ENCODE measurements around the gene SPHK2.
A peak's percentile ranks its signal among the peaks of the same experiment; 100 is the strongest.

The SPHK2 gene

DNA sequence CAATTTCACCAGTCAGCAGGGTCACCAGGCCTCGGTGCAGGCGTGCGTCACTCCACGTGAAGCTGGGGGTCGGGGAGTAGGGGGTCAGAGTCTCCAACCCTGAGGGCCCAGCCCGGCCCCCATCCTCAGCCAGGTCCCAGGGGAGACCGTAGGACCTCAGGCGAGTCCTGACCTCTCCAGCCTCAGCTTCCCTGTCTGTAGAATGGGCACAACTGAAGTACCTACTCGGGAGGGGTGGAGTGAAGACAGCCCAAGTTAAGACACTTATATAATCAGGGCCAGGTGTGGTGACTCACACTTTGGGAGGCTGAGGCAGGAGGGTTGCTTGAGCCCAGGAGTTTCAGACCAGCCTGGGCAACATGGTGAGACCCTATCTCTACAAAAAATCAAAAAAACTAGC lies 15.5 kb upstream of the SPHK2 start:
- DNase-seq, result no peak

DNA sequence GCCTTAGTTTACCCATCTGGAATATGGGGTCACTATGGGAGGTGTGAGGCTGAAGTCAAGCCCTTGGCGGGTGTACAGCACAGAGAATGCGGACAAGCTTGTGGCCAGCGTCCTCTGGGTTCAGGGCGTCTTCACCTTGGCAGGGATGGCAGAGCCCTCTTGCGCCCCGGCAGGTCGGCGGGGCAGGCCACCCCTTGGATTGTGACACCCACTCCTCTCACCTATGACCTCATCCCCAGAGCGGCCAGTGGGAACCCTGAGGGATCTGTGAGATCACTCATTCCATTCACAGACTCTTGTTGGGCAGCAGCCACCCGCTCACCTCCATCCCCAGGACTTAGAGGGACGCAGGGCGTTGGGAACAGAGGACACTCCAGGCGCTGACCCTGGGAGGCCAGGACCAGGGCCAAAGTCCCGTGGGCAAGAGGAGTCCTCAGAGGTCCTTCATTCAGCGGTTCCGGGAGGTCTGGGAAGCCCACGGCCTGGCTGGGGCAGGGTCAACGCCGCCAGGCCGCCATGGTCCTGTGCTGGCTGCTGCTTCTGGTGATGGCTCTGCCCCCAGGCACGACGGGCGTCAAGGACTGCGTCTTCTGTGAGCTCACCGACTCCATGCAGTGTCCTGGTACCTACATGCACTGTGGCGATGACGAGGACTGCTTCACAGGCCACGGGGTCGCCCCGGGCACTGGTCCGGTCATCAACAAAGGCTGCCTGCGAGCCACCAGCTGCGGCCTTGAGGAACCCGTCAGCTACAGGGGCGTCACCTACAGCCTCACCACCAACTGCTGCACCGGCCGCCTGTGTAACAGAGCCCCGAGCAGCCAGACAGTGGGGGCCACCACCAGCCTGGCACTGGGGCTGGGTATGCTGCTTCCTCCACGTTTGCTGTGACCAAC lies 12.6 kb upstream of the SPHK2 start, which contains the start of gene SPACA4:
SPACA4 (plus strand) TSS at position 280 of the 896 bp plus-strand sequence; CDS start at position 517, 237 bp downstream.
- DNase-seq, result no peak

- no peak for DNase-seq
Observed at GRCh38 chr19:48607359-48607755, 11.9 kb upstream of the SPHK2 start.

DNA sequence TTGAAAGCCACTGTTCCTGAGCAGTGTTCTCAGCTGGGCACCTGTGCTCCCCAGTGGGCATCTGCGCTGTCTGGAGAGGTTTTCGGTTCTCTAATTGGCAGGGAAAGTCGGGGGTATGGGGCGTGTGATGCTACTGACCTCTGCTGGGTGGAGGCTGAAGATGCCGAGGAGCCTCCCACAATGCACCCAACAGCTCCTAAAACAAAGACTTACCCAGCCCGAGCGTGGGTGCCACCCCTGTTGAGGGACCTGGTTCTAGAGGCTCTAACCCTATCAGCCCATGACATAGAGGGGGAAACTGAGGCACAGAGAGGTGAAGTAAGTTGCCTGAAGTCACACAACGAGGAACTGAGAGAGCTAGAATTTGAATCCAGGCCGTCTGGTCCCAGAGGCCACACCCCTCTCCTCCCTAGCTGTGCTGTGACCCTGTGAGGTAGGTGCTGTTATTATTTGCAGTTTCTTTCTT lies 10.5 kb upstream of the SPHK2 start:
- no peak for DNase-seq

DNA sequence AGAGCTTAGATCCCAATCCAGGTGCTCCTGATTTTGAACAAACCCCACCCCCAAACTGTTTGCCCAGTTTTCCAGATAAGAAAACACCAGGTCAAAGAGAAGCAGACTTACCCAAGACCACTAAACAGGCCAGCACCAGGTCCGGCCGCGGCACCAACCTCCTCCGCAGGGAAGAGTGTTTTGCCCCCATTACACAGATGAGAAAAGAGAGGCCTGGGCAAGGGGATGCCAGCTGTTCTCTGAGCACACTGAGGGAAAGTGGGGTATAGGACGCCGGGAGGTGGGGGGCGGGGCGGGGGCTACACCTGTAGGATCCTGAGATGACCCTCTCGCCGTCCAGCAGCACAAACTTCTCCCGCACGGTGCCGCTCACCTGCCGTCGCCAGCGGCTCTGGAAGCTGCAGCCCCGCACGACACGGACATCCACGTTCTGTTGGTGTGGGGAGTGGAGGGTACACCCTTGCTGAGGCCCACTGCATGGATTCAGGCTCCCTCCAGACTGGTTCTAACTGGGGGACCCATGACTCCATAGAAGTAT lies 9.7 kb upstream of the SPHK2 start:
- no peak for DNase-seq

- no peak for DNase-seq
Observed at GRCh38 chr19:48611872-48612271, 7.4 kb upstream of the SPHK2 start.

GRCh38 chr19:48613024-48613851 lies 6.1 kb upstream of the SPHK2 start:
- DNase-seq, result no peak

DNA sequence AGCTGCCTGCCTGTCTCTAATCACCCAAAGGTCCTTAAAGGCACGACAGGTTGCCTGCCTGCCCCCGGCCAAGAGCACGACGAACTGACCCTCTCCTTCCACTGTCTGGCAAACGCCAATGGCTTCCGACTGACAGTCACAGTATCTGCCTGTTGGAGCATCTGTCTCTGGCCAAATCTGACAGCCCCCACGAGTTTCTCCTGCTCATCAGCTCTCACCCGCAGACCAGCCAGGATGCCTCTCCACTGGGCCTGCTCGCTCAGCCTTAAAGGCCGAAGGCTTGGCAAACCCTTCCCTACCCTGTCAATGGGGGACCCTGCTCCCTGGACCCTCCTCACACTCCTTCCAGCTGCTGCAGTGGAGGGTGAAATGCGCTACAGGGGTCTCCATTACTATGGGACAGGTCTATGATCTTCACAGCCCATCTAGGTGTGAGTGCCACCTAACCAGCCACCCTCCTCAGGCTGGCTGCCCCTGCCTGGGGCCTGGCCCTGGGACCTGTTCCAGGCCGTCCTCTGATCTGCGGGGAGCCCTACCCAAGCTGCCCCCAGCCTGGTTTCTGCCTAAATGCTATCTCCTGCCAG lies 5.4 kb upstream of the SPHK2 start:
- DNase-seq, result no peak

DNA sequence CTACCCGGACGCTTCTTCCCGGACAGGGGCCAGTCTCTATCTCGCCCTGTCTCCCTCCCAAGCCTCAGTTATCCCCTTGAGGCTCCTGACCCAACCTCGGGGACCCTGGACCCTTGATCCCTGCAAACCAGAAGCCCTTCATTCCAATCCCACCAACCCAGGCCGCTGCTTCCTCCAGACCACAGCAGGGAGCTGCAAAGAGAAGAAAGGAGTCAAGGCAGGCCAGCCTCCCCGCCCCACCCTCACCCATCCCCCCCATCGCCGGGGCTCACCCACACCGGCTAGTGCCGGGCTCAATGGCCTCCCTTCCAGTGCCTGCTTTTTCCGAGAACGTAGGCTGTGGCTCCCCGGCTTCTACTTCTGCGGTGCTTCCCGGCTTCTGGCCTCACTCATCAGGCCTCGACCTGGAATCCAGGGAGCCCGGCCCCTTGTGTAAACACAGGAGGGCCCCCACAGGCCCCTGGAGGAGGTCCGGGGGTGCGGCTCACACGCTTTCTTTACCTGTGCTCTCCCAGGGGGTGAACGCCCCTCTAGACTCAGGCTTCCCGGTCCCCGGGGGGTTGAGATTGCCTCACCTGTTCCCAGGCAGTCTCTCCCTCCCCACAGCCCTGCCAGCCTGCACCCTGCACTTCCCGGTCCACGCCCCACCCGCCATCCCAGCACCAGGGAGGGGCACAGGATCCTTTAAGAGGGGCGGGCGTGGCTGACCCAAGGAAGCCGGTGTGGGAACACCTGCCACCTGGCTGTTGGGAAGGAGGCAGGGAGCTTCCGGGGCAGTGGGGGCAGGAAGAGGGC lies 4.7 kb upstream of the SPHK2 start, which contains the start of gene FAM83E:
FAM83E (minus strand) TSS at position 641 of the 795 bp plus-strand sequence. CDS start 1,704 bp downstream, outside the sequence.
- no peak for DNase-seq

DNA sequence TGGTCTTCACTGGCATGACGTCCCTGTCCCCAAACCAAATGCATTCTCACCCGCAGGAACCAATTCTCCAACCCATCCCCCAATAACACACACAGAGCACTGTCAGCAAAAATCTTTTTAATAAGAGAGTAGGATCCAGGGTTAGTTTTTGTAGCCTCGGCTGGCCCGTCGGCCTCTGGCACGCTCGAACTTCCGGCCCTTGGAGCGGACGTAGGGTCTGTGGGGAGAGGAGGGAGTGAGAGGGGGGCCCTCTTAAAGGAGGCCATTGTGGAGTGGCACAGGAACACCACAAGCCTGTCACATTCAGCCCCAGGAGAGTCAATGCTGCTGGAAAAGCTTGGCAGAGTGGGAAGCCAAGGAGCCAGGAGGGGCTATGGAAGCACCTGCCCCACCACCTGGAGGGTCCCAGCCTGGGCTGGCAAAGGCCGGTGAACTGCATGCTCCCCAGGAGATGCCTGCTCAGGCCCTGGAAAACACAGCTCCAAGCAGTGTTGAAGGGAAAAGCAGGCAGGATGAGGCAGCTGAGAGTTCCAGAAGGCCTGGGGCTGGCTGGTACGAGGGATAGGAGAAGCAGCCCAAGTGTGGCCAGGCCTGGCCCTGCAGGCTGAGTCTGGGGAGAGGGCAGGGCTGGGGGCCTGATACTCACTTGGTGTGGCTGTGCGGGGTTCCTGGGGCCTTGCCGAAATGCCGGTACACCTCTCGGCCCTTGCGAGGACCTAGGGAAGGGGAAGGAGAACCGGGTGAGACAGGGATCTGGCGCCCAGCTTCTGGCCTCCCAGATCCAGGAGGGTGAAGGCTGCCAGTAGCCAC lies 3.9 kb upstream of the SPHK2 start:
- DNase-seq, result no peak

DNA sequence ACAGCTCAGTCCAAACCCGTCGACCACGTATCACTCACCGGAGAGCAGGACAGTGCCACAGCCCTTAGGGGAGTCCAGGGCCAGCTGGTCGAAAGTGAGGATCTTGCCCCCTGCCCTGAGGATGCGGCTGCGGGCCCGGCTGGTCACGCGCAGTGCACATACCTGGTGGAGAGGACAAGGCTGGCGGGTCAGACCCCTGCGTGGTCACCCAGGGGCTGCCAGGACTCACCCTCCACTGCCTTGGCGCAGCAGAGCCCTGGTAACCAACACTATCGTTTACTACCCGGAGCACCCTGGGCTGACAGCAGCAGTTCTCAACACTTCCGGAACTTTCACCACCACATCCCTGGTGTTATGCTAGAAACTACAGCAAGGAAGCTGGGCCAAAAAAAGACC lies 3.3 kb upstream of the SPHK2 start:
- no peak for DNase-seq

- DNase-seq, result no peak
Observed at GRCh38 chr19:48616491-48617056, 2.7 kb upstream of the SPHK2 start.

DNA sequence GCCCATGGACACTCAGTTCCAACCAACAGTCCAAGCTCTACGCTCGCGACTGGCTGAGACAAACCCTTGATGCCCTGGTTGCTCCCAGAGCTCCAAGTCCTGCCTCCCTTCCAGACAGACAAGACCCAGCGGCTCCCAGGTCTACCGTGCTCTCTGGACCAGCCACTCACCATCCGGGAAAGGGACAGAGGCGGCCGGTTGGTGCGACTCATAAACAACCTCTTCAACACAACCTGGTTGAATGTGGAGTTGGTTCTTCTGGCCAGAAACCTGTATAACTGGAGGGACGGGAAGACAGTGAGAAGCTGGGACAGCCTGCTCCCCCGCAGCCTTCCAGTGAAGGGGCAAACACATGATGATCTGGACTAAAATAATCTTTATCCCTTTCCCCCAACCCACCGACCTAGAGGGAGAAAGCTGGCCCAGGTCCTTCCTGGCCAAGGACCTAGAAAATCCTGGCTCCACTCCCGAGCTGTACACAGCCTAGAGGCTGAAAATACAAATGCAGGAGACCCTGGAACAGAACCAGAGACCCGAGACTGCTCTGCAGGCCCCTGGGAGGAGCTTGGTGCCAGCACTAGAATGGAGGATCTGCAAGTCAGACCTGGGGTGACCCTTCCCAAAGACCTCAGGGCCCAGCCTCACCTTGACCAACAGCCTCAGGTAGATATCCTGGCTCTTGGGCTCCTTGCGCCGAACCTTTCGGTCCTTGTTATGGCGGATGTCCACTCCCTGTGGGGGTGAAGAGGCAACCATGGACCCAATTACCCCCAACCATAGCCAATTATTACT lies 2.0 kb upstream of the SPHK2 start:
- DNase-seq, result no peak

- no peak for DNase-seq
Observed at GRCh38 chr19:48618278-48618915, 909 bp upstream of the SPHK2 start.

- no peak for DNase-seq
Observed at GRCh38 chr19:48619692-48620585, 633 bp downstream of the SPHK2 start.

DNA sequence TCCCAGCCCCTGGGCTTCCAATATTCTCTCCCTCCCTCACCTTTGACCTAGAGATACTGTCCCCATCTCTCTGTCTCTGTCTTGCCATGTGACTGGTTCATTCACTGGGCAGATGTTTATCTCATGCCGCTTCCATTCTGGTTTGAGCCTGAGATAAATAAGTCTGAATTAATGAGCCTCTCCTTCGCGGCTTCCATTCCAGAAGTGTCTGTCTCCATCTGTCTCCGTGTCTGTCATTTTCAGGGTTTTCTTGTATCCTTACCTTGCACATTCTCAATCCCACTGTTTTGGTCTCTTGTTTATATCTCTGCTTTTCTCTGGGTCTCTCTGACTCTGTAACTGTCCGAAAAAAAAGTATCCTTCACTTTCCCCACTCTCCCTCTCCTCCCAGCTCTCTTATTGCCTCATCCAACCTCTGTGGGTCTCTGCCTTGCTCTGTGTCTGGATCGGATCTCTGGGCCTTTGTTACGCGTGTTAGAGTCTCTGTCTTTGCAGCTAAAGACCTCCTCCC lies 4.3 kb downstream of the SPHK2 start:
- no peak for DNase-seq

DNA sequence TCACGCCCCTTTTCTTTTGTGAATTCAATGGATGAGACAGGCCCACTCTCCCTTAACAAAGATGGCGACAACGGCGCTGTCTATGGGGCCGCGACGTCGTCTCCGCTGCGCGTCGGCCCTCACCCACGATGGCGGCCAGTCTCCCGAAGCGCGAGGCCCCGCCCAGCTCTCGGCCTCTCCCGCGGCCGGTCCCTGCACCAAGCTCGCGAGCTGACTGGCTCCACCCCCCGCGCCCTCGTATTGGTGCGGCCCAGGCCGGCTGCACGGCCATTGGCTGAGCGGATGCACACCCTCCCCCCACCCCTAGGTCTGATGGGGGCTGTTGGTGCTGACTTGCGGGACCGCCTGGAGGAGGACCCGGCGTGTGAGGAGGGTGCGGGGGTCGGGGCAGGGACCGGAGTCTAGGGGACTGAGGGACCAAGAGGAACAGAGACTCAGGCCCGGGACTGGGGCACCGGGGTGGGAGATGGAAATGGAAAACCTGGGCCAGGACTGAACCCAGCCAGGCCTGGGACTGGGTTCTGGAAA lies 4.8 kb downstream of the SPHK2 start:
- peak; percentile 99 for DNase-seq

Measured in left hindlimb (tissue), 1 donor.